IMR-90 (cell line): ENCODE measurements around the gene MRPL52. TPM values are rescaled to one million over a fixed set of nuclear protein-coding genes. Genes with fewer than 3 reads are reported as not detected.

Source experiments
- ATAC-seq: fragments of 200-7000 bp; cut with Tn5 transposase; 2 replicates; pipeline ENCODE4 v1.9.1; 2020; ENCODE audit warnings: low read depth, mild to moderate bottlenecking, moderate library complexity
- BruUV-seq: library from RNA; stranded (reverse); fragments of 400-500 nt; replicated peaks from 2 replicates; lab custom pipeline; 2021; lab: Mats Ljungman, UMichigan
- CTCF ChIA-PET: fragments of 300-600 bp; formaldehyde crosslinking; extraction: SDS; loops from one replicate; lab custom pipeline; 2021; ENCODE audit warnings: antibody characterized with exemption; lab: Yijun Ruan, JAX
- POLR2A ChIA-PET: fragments of 300-600 bp; sonication (Branson Sonifier 250); formaldehyde crosslinking; loops from one replicate; lab custom pipeline; 2022; ENCODE audit warnings: antibody characterized with exemption; ENCODE audit not compliant: unreplicated experiment; lab: Charles Lee
- DNase-seq: peaks from one replicate; pipeline ENCODE4 v3.0.0; 2013
- H2AFZ ChIP-seq: replicated peaks from 2 replicates; pipeline ENCODE3; 2013; ENCODE audit warnings: low read length, mild to moderate bottlenecking; ENCODE audit not compliant: poor library complexity
- H2AK5ac ChIP-seq: 2 replicates; pipeline ENCODE4 v1.6.1; 2013; ENCODE audit warnings: low read depth, low read length, inconsistent platforms
- H2AK9ac ChIP-seq: replicated peaks from 2 replicates; pipeline ENCODE3; 2013; ENCODE audit warnings: mild to moderate bottlenecking, low read depth, low read length, moderate library complexity; ENCODE audit not compliant: poor library complexity
- H2BK120ac ChIP-seq: 2 replicates; pipeline ENCODE4 v1.6.1; 2013; ENCODE audit warnings: low read depth, low read length, inconsistent platforms
- H2BK15ac ChIP-seq: 3 replicates; pipeline ENCODE4 v1.6.1; 2013; ENCODE audit warnings: low read depth, low read length, inconsistent platforms
- H2BK20ac ChIP-seq: 2 replicates; pipeline ENCODE4 v1.6.1; 2013; ENCODE audit warnings: low read depth, mild to moderate bottlenecking, inconsistent platforms, low read length, moderate library complexity
- H2BK5ac ChIP-seq: 2 replicates; pipeline ENCODE4 v1.6.1; 2013; ENCODE audit warnings: mild to moderate bottlenecking, low read depth, low read length, inconsistent platforms; ENCODE audit not compliant: poor library complexity, severe bottlenecking
- H3K14ac ChIP-seq: replicated peaks from 2 replicates; pipeline ENCODE4 v1.6.1; 2013; ENCODE audit warnings: low read depth, low read length, inconsistent platforms
- H3K18ac ChIP-seq: 2 replicates; pipeline ENCODE4 v1.6.1; 2013; ENCODE audit warnings: low read depth, low read length, control low read depth
- H3K23ac ChIP-seq: 2 replicates; pipeline ENCODE4 v1.6.1; 2013; ENCODE audit warnings: low read depth, low read length, inconsistent platforms
- H3K27ac ChIP-seq: 2 replicates; pipeline ENCODE4 v1.5.1; 2013; ENCODE audit warnings: mild to moderate bottlenecking, control low read depth, low read length; ENCODE audit not compliant: insufficient read depth
- H3K27me3 ChIP-seq: 2 replicates; pipeline ENCODE4 v1.6.1; 2013; ENCODE audit warnings: low read length; ENCODE audit not compliant: control insufficient read depth, insufficient read depth
- H3K36me3 ChIP-seq: 2 replicates; pipeline ENCODE4 v1.6.1; 2013; ENCODE audit warnings: low read length, mixed read lengths; ENCODE audit not compliant: control insufficient read depth, insufficient read depth
- H3K4ac ChIP-seq: 2 replicates; pipeline ENCODE4 v1.6.1; 2013; ENCODE audit warnings: low read depth, low read length, inconsistent platforms
- H3K4me1 ChIP-seq: 2 replicates; pipeline ENCODE4 v1.6.1; 2013; ENCODE audit warnings: low read length, mixed read lengths; ENCODE audit not compliant: control insufficient read depth, insufficient read depth
- H3K4me2 ChIP-seq: 2 replicates; pipeline ENCODE4 v1.6.1; 2013; ENCODE audit warnings: low read depth, mild to moderate bottlenecking, control low read depth, low read length, moderate library complexity
- H3K4me3 ChIP-seq: 2 replicates; pipeline ENCODE4 v1.5.1; 2013; ENCODE audit warnings: low read depth, mild to moderate bottlenecking, control low read depth, low read length, moderate library complexity; ENCODE audit not compliant: insufficient read depth
- H3K56ac ChIP-seq: 2 replicates; pipeline ENCODE4 v1.6.1; 2013; ENCODE audit warnings: low read length, inconsistent platforms; ENCODE audit not compliant: insufficient read depth; ENCODE audit errors: extremely low read depth
- H3K79me1 ChIP-seq, 2 experiments: 2 replicates each; pipeline ENCODE4 v1.6.1; 2013; ENCODE audit warnings: low read length in 2 of 2, inconsistent platforms in 1 of 2, low read depth in 1 of 2
- H3K9ac ChIP-seq: 2 replicates; pipeline ENCODE4 v1.6.1; 2013; ENCODE audit warnings: low read depth, low read length, control low read depth
- H3K9me1 ChIP-seq: 2 replicates; pipeline ENCODE4 v1.6.1; 2013; ENCODE audit warnings: low read length, inconsistent platforms; ENCODE audit not compliant: insufficient read depth
- H3K9me3 ChIP-seq: 2 replicates; pipeline ENCODE4 v1.6.1; 2013; ENCODE audit warnings: low read length; ENCODE audit not compliant: control insufficient read depth, insufficient read depth
- H4K20me1 ChIP-seq: 2 replicates; pipeline ENCODE4 v1.6.1; 2013; ENCODE audit warnings: low read length, inconsistent platforms; ENCODE audit not compliant: insufficient read depth
- H4K5ac ChIP-seq: 2 replicates; pipeline ENCODE4 v1.6.1; 2013; ENCODE audit warnings: mild to moderate bottlenecking, low read depth, low read length, control low read depth
- H4K8ac ChIP-seq, 2 experiments: 2 replicates each; pipeline ENCODE4 v1.6.1; 2013; ENCODE audit warnings: low read depth in 2 of 2, low read length in 2 of 2, control low read depth in 1 of 2, inconsistent platforms in 1 of 2
- H4K91ac ChIP-seq: 2 replicates; pipeline ENCODE4 v1.6.1; 2013; ENCODE audit warnings: low read depth, low read length, inconsistent platforms; ENCODE audit not compliant: insufficient read depth
- CHD1 ChIP-seq: IDR thresholded peaks from 2 replicates; pipeline ENCODE4 v1.6.1; 2012; ENCODE audit warnings: low read depth, low read length, improper control_type of control experiment
- MAFK ChIP-seq: IDR thresholded peaks from 2 replicates; pipeline ENCODE4 v1.6.1; 2012; ENCODE audit warnings: low read depth, low read length, improper control_type of control experiment
- RAD21 ChIP-seq: IDR thresholded peaks from 2 replicates; pipeline ENCODE4 v1.6.1; 2012; ENCODE audit warnings: low read length, improper control_type of control experiment
- SMC3 ChIP-seq: fragments of 150-350 bp; IDR thresholded peaks from 2 replicates; pipeline ENCODE4 v1.6.1; 2016; ENCODE audit warnings: low read depth, mild to moderate bottlenecking, antibody characterized with exemption, low read length, moderate library complexity
- WGBS, 2 experiments: methylation state at CpG; one replicate each; pipeline versions ENCODE4 v1.1.5 to v1.1.7; 2013; ENCODE audit warnings: missing lambda C conversion rate in 2 of 2; ENCODE audit not compliant: insufficient read length in 1 of 2; ENCODE audit errors: extremely low coverage in 2 of 2; 5-methylcytosine and 5-hydroxymethylcytosine counted together
- dilution Hi-C: fragments of 300-500 bp; cut with HindIII; formaldehyde crosslinking; loops from one replicate; pipeline ENCODE4 v1.14.3; 2018; ENCODE audit warnings: low sequenced_read_pairs; ENCODE audit not compliant: unreplicated experiment
- in situ Hi-C: fragments of 300-500 bp; cut with MboI; formaldehyde crosslinking; loops from 3 replicates; pipeline ENCODE4 v1.14.3; 2019; ENCODE audit warnings: low sequenced_read_pairs, inconsistent platforms, mixed read lengths
- intact Hi-C: fragments of 100-400 bp; cut with micrococcal nuclease; formaldehyde crosslinking; loops from 2 replicates; pipeline ENCODE4 v1.10.0; 2022
- polyA plus RNA-seq, 3 experiments: library from polyadenylated mRNA; depleted of rRNA; stranded (reverse); fragments of >200 nt; gene quantifications; 2 replicates each; pipeline ENCODE4 v1.2.3, GENCODE V29; 2012; ENCODE audit warnings: low replicate concordance in 1 of 3
- total RNA-seq: library from RNA; depleted of rRNA; stranded (reverse); fragments of >200 nt; gene quantifications from 2 replicates; pipeline ENCODE4 v1.2.3, GENCODE V29; 2012

Gene MRPL52
- total and polyA plus RNA-seq, 2 of the 4 experiments (the other 2 are of a cell fraction) = 33.1 to 51.4 TPM

- dilution Hi-C loops = no loop called here
- H3K9ac ChIP-seq = peak overlapping the region; percentile 92
- ATAC-seq (peak; percentile 2), DNase-seq (no peak)
- no TSS peak for BruUV-seq
- H2BK120ac ChIP-seq = peak overlapping the region; percentile 7; the same call in 1 of the 2 replicates
- peaks cover 3% of the 10 kb centered on the region; the same call in 1 of the 2 replicates for H3K4me1 ChIP-seq
- peaks cover 20 to 32% of the 10 kb centered on the region in 2 experiments; a peak in 3 of 4 replicates for H3K79me1 ChIP-seq
- 0 out of 3 replicates have a peak overlapping the region, but pooled peaks have one; percentile 2 for H2BK15ac ChIP-seq
- H2BK5ac ChIP-seq = peak overlapping the region; percentile 84
- no peaks in the 10 kb centered on the region for H3K9me3 ChIP-seq
- H3K27ac ChIP-seq = peak overlapping the region; percentile 77
- 0 out of 2 replicates have a peak, but pooled peaks cover 3% of the 10 kb centered on the region for H3K9me1 ChIP-seq
- H3K36me3 ChIP-seq = peaks cover 38% of the 10 kb centered on the region
- peak overlapping the region; percentile 50 for H3K23ac ChIP-seq
- peak overlapping the region; percentile 12; the same call in 1 of the 2 replicates for H4K91ac ChIP-seq
- H2AK9ac ChIP-seq = peak overlapping the region; percentile 97
- H2BK20ac ChIP-seq = no peak overlapping the region; the same call in 1 of the 2 replicates
- H3K18ac ChIP-seq = peak overlapping the region; percentile 21; the same call in 1 of the 2 replicates
- H3K4me3 ChIP-seq = peak overlapping the region; percentile 79
- ChIA-PET POLR2A (interaction anchor here (0.6 to 0.7 kb wide), 2 partner anchors 54 to 671 kb away, joined by 3 to 9 read pairs; no protein-coding TSS in a partner anchor), CTCF (interaction anchor here (0.6 to 1.9 kb wide), 9 partner anchors 8 to 323 kb away, joined by 3 to 10 read pairs (median 5); partner anchors contain the start of gene REM2)
- intact Hi-C loops = loop anchor here (1.0 to 5.0 kb wide), 4 partner anchors 14 to 109 kb away; partner anchors contain the start of gene AJUBA
- H3K56ac ChIP-seq = peak overlapping the region; percentile 52
- H4K5ac ChIP-seq = no peak overlapping the region; the same call in 1 of the 2 replicates
- H2AK5ac ChIP-seq = peak overlapping the region; percentile 41
- in situ Hi-C loops = loop anchor here (25.0 kb wide), 1 partner anchor 486 kb away; no protein-coding TSS in a partner anchor
- peak overlapping the region; percentile 73 for H3K14ac ChIP-seq
- 90% methylated on average over 2 of the region's 10 CpGs; no CpG with 5 or more reads in 1 of the 2 experiments for WGBS, 2 experiments
- H2AFZ ChIP-seq = peak overlapping the region; percentile 46
- H3K27me3 ChIP-seq = no peaks in the 10 kb centered on the region
- peak overlapping the region; percentile 51 for H3K4ac ChIP-seq
- TF ChIP-seq CHD1 = no peak
- no peak for TF ChIP-seq RAD21
- no peak for TF ChIP-seq SMC3
- TF ChIP-seq MAFK = no peak
- peak overlapping the region; percentile 4 to 27; a peak in 2 of 4 replicates for H4K8ac ChIP-seq
- H3K4me2 ChIP-seq = peak overlapping the region; percentile 90
- H4K20me1 ChIP-seq = peaks cover 9% of the 10 kb centered on the region
These were observed 43.3 kb downstream of the MRPL52 start for GRCh38 chr14:22872833-22873520.
